Adrenal gland (tissue), 12 donors: ENCODE measurements around the gene THRSP. TPM values are rescaled to one million over a fixed set of nuclear protein-coding genes. Genes with fewer than 3 reads are reported as not detected.
A peak's percentile ranks its signal among the peaks of the same experiment; 100 is the strongest.
"Not testable (repeated sequence)": the region's sequence is repeated elsewhere in the genome, so short reads cannot be mapped to it uniquely, and the experiment has no call there.

Experiments
- DNase-seq, 7 donors: peaks; one replicate each; pipeline ENCODE4 v3.0.0-alpha.2; 2019 to 2020
- H3K27ac ChIP-seq, 5 donors: fragments of 200-600 bp; sonication (generic) in 4 of 5; 1 replicate in 3 of 5; 2 replicates in 2 of 5; pipeline versions ENCODE4 v1.5.1 to v1.8.0; 2016 to 2020; ENCODE audit warnings: mild to moderate bottlenecking in 1 of 5
- H3K27me3 ChIP-seq: fragments of 200-600 bp; 2 replicates; pipeline ENCODE4 v1.8.0; 2021
- H3K36me3 ChIP-seq, 2 donors: fragments of 200-600 bp; replicated peaks in 1 of 2; 1 replicate in 1 of 2; 2 replicates in 1 of 2; pipeline versions ENCODE4 v1.5.1 to v1.8.0; 2018 to 2022
- H3K4me1 ChIP-seq, 2 donors: fragments of 200-600 bp; replicated peaks in 1 of 2; 1 replicate in 1 of 2; 2 replicates in 1 of 2; pipeline versions ENCODE4 v1.5.1 to v1.8.0; 2018 to 2021
- H3K4me3 ChIP-seq, 4 donors: fragments of 200-600 bp; sonication (generic) in 3 of 4; one replicate each; pipeline ENCODE4 v1.5.1; 2016 to 2018
- H3K9me3 ChIP-seq, 3 donors: fragments of 200-600 bp; sonication (generic) in 1 of 3; replicated peaks in 1 of 3; 1 replicate in 2 of 3; 2 replicates in 1 of 3; pipeline versions ENCODE4 v1.5.1 to v1.8.0; 2016 to 2021
- CTCF ChIP-seq, 6 experiments: fragments of 450-650 bp in 4 of 6; fragments of 200-600 bp in 2 of 6; sonication (generic) in 1 of 6; IDR thresholded peaks; 1 replicate in 5 of 6; 2 replicates in 1 of 6; pipeline versions ENCODE4 v1.5.1 to v1.8.0; 2016 to 2021; ENCODE audit warnings: antibody characterized with exemption in 6 of 6, mild to moderate bottlenecking in 2 of 6, moderate library complexity in 1 of 6
- POLR2A ChIP-seq, 2 donors: fragments of 450-650 bp; IDR thresholded peaks; one replicate each; pipeline ENCODE4 v1.6.1; 2017; ENCODE audit warnings: antibody characterized with exemption in 2 of 2, mild to moderate bottlenecking in 2 of 2, moderate library complexity in 1 of 2
- WGBS, 4 donors: extraction: QIAGEN DNeasy Blood & Tissue Kit in 2 of 4; methylation state at CpG; one replicate each; pipeline versions ENCODE4 v1.1.5 to v1.1.7; 2013 to 2017; 5-methylcytosine and 5-hydroxymethylcytosine counted together
- intact Hi-C, 2 donors: fragments of 100-400 bp; cut with DNase I; formaldehyde crosslinking; loops; one replicate each; pipeline versions ENCODE4 v1.14.1 to v1.15.0; 2022 to 2023
- polyA plus RNA-seq, 3 donors: library from polyadenylated mRNA; stranded (reverse); fragments of 200-250 nt in 2 of 3; fragments of 350-450 nt in 1 of 3; fragmentation: Illumina TruSeq in 1 of 3; extraction: RNeasy Lipid Tissue Mini Kit (QIAGEN cat#74804) in 1 of 3; gene quantifications; one replicate each; pipeline ENCODE4 v1.2.3, GENCODE V29; 2013 to 2014
- total RNA-seq, 9 donors: library from RNA; depleted of rRNA in 4 of 9; stranded (reverse); fragments of >200 nt in 4 of 9; fragments of 120-200 nt in 1 of 9; fragmentation: NEBNext Ultra II Directional in 1 of 9; extraction: Animal tissue kit (Norgen Biotek cat#: 25700) in 1 of 9; gene quantifications; one replicate each; pipeline versions ENCODE4 v1.1.0 to v1.2.4, GENCODE V29; 2013 to 2023
- donor health status: healthy with polysubstance abuse.
- donor health status: Bipolar disorder and iron deficiency.
- donor health status: DM: yes; HTN: yes; CAD: no.
- donor health status: DM: no; HTN: no; CAD: no.
- donor health status: DM: no; HTN: no; CAD: no.
- donor health status: DM: yes; HTN: yes; CAD: no.

THRSP gene
- total and polyA plus RNA-seq, 12 donors, result 0.22 to 64.5 (median 1.3) TPM; not detected in 1

- Histone ChIP-seq H3K9me3 (no peaks in the 10 kb centered on the region), H3K36me3 (no peaks in the 10 kb centered on the region), H3K4me3 (no peak overlapping the region), H3K27ac (no peak overlapping the region), H3K4me1 (peaks cover 13 to 14% of the 10 kb centered on the region in 2 donors), H3K27me3 (no peaks in the 10 kb centered on the region)
- intact Hi-C loops, result no loop called here
- DNase-seq, result no peak
- TF ChIP-seq CTCF (IDR thresholded peaks at IDR 0.05) (no peak), POLR2A (IDR thresholded peaks at IDR 0.05) (no peak)
These were observed 38.3 kb upstream of the THRSP start for GRCh38 chr11:78025378-78025777.

- DNase-seq, result no peak
- H3K4me1 ChIP-seq, result peaks cover 22 to 29% of the 10 kb centered on the region in 2 donors
- no peaks in the 10 kb centered on the region for H3K9me3 ChIP-seq
- H3K4me3 ChIP-seq, result no peak overlapping the region
- H3K27ac ChIP-seq, result no peak overlapping the region
- WGBS, 4 donors, result 80 to 93% (median 86%) methylated on average over 2 of the region's 2 CpGs
- no peak for TF ChIP-seq CTCF (IDR thresholded peaks at IDR 0.05)
- no peak for TF ChIP-seq POLR2A (IDR thresholded peaks at IDR 0.05)
- H3K36me3 ChIP-seq, result no peaks in the 10 kb centered on the region
- no peaks in the 10 kb centered on the region for H3K27me3 ChIP-seq
- intact Hi-C loops, result no loop called here
These were observed 35.9 kb upstream of the THRSP start for GRCh38 chr11:78027759-78028158.

- H3K27ac ChIP-seq, H3K36me3 ChIP-seq, H3K9me3 ChIP-seq, H3K27me3 ChIP-seq, H3K4me3 ChIP-seq, intact Hi-C loops: not testable (repeated sequence)
- peak in 1 of 7 donors; percentile 33 for DNase-seq
- peaks cover 22 to 26% of the 10 kb centered on the region in 2 donors for H3K4me1 ChIP-seq
- 71 to 82% (median 78%) methylated on average over 9 of the region's 9 CpGs for WGBS, 4 donors
These were observed 35.2 kb upstream of the THRSP start for GRCh38 chr11:78028423-78028822.

- TF ChIP-seq CTCF (IDR thresholded peaks at IDR 0.05), result no peak
- no peak for TF ChIP-seq POLR2A (IDR thresholded peaks at IDR 0.05)
- no peak overlapping the region for H3K4me3 ChIP-seq
- peak overlapping the region in 2 of 5 donors; percentile 28 to 36 for H3K27ac ChIP-seq
- intact Hi-C loops, result no loop called here
- H3K4me1 ChIP-seq, result peaks cover 22 to 23% of the 10 kb centered on the region in 2 donors
- no peaks in the 10 kb centered on the region for H3K9me3 ChIP-seq
- H3K36me3 ChIP-seq, result no peaks in the 10 kb centered on the region
- no peaks in the 10 kb centered on the region for H3K27me3 ChIP-seq
- 22 to 28% (median 24%) methylated on average over 5 to 7 of the region's 7 CpGs for WGBS, 4 donors
- peak; percentile 70 to 85 (median 79) for DNase-seq
These were observed 33.0 kb upstream of the THRSP start for GRCh38 chr11:78030429-78031325.

GRCh38 chr11:78031629-78032028 lies 32.0 kb upstream of the THRSP start:
- no peak for TF ChIP-seq POLR2A (IDR thresholded peaks at IDR 0.05)
- TF ChIP-seq CTCF (IDR thresholded peaks at IDR 0.05), result no peak
- H3K4me3 ChIP-seq, result no peak overlapping the region
- DNase-seq, result no peak
- H3K27me3 ChIP-seq, result no peaks in the 10 kb centered on the region
- peaks cover 22 to 23% of the 10 kb centered on the region in 2 donors for H3K4me1 ChIP-seq
- WGBS, 4 donors, result 84 to 100% (median 94%) methylated on average over 3 of the region's 3 CpGs
- no peaks in the 10 kb centered on the region for H3K9me3 ChIP-seq
- intact Hi-C loops, result no loop called here
- no peak overlapping the region for H3K27ac ChIP-seq
- no peaks in the 10 kb centered on the region for H3K36me3 ChIP-seq
